Measurements from ENCODE around the gene IP6K1.
"Not testable (repeated sequence)": the region's sequence is repeated elsewhere in the genome, so short reads cannot be mapped to it uniquely, and the experiment has no call there.

IP6K1 gene

GRCh38 chr3:49785565-49786356 lies 581 bp downstream of the IP6K1 start:
- no peak for DNase-seq (ENCODE audit: low read depth)
- H3K4me3 ChIP-seq (ENCODE audit: low read depth, low read length): peak overlapping the region; percentile 62
- TF ChIP-seq CTCF (IDR thresholded peaks at IDR 0.05; ENCODE audit: control insufficient read depth, extremely low read depth, insufficient read depth): no peak

GRCh38 chr3:49782277-49782676 lies 4.1 kb downstream of the IP6K1 start:
- DNase-seq (ENCODE audit: low read depth); H3K4me3 ChIP-seq (ENCODE audit: low read depth, low read length): not testable (repeated sequence)

GRCh38 chr3:49781415-49782199 lies 4.7 kb downstream of the IP6K1 start:
- DNase-seq (ENCODE audit: low read depth): no peak
- no peak for TF ChIP-seq CTCF (IDR thresholded peaks at IDR 0.05; ENCODE audit: control insufficient read depth, extremely low read depth, insufficient read depth)
- no peak overlapping the region for H3K4me3 ChIP-seq (ENCODE audit: low read depth, low read length)

GRCh38 chr3:49780975-49781365 lies 5.4 kb downstream of the IP6K1 start:
- not testable (repeated sequence) for H3K4me3 ChIP-seq (ENCODE audit: low read depth, low read length); DNase-seq (ENCODE audit: low read depth)

GRCh38 chr3:49780080-49780974 lies 6.0 kb downstream of the IP6K1 start:
- no peak for DNase-seq (ENCODE audit: low read depth)
- no peak for TF ChIP-seq CTCF (IDR thresholded peaks at IDR 0.05; ENCODE audit: control insufficient read depth, extremely low read depth, insufficient read depth)
- H3K4me3 ChIP-seq (ENCODE audit: low read depth, low read length): no peak overlapping the region

- TF ChIP-seq CTCF (IDR thresholded peaks at IDR 0.05; ENCODE audit: control insufficient read depth, extremely low read depth, insufficient read depth): no peak
- H3K4me3 ChIP-seq (ENCODE audit: low read depth, low read length): no peak overlapping the region
- DNase-seq (ENCODE audit: low read depth): no peak
Observed at GRCh38 chr3:49779358-49780079, 6.8 kb downstream of the IP6K1 start.

GRCh38 chr3:49776101-49776500 lies 10.2 kb downstream of the IP6K1 start:
- DNase-seq (ENCODE audit: low read depth); H3K4me3 ChIP-seq (ENCODE audit: low read depth, low read length): not testable (repeated sequence)

GRCh38 chr3:49775538-49775937 lies 10.8 kb downstream of the IP6K1 start:
- H3K4me3 ChIP-seq (ENCODE audit: low read depth, low read length): no peak overlapping the region
- no peak for TF ChIP-seq CTCF (IDR thresholded peaks at IDR 0.05; ENCODE audit: control insufficient read depth, extremely low read depth, insufficient read depth)
- no peak for DNase-seq (ENCODE audit: low read depth)
